ENCODE results near the gene OR8B12.

The OR8B12 gene

DNA sequence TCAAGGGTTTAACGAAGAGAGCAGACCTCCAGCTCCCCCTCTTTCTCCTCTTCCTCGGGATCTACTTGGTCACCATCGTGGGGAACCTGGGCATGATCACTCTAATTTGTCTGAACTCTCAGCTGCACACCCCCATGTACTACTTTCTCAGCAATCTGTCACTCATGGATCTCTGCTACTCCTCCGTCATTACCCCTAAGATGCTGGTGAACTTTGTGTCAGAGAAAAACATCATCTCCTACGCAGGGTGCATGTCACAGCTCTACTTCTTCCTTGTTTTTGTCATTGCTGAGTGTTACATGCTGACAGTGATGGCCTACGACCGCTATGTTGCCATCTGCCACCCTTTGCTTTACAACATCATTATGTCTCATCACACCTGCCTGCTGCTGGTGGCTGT is 26.7 kb upstream of the OR8B12 start:
- H3K9me3 ChIP-seq (ENCODE audit: control insufficient read depth, insufficient read depth, low read length) = no peaks in the 10 kb centered on the region
- 0 out of 2 replicates have a peak, but pooled peaks cover 5% of the 10 kb centered on the region for H3K4me1 ChIP-seq (ENCODE audit: control insufficient read depth, insufficient read depth, low read length)
- H3K9ac ChIP-seq (ENCODE audit: low read depth, low read length) = no peak overlapping the region
- H3K27ac ChIP-seq (ENCODE audit: low read depth, low read length) = no peak overlapping the region
- H3K36me3 ChIP-seq (ENCODE audit: control insufficient read depth, insufficient read depth, low read length) = no peaks in the 10 kb centered on the region
- no peaks in the 10 kb centered on the region for H3K27me3 ChIP-seq (ENCODE audit: control insufficient read depth, insufficient read depth, low read length)
- H3K4me3 ChIP-seq (ENCODE audit: low read depth, low read length) = no peak overlapping the region

DNA sequence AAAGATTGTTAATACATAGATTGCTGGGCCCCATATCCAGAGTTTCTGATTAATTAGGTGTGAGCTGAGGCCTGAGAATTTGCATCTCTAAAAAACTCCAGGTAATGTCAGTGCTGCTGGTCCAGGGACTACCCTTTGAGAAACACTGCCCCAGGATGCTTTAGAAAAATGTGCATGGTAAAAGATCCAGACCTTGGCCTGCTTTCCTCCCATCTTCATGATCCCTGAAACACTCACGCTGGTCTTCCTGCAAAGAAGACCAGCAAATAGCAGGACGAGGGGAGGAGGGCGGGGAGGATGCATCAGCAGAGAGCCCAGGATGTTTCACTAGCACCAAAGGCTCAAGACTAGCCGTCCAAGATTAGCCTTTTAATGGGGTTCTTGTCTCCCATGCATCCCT is 26.2 kb upstream of the OR8B12 start, which contains the start of gene OR8A1:
Gene OR8A1 (plus strand): TSS at position 301 of the 400 bp plus-strand sequence. CDS start 123 bp downstream, outside the sequence.
- Histone ChIP-seq H3K27ac (ENCODE audit: low read depth, low read length) (no peak within 1 kb of the TSS), H3K27me3 (ENCODE audit: control insufficient read depth, insufficient read depth, low read length) (no peaks in the 10 kb centered on the region), H3K36me3 (ENCODE audit: control insufficient read depth, insufficient read depth, low read length) (no peaks in the 10 kb centered on the region), H3K9ac (ENCODE audit: low read depth, low read length) (no peak within 1 kb of the TSS), H3K4me3 (ENCODE audit: low read depth, low read length) (no peak within 1 kb of the TSS), H3K4me1 (ENCODE audit: control insufficient read depth, insufficient read depth, low read length) (0 out of 2 replicates have a peak, but pooled peaks cover 5% of the 10 kb centered on the region), H3K9me3 (ENCODE audit: control insufficient read depth, insufficient read depth, low read length) (no peaks in the 10 kb centered on the region)

DNA sequence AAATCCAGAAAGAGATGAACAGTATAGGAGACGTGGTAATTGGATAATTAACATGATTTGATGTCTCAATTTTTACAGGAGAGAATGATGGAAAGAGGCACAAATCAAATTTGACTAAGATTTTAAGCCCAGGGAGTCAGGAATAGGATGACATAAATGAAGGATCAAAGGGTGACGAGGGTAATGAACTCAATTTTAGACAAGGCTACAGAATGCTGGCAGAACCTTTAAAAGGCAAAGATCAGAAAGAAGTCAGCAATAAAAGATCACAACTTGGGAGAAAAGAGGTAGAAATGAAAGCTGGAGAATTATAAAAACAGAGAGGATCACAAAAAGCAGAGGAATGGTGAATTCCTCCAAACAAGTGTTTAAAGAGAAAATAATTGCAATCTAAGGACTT is 13.4 kb upstream of the OR8B12 start:
- Histone ChIP-seq H3K27ac (ENCODE audit: low read depth, low read length) (no peak overlapping the region), H3K4me3 (ENCODE audit: low read depth, low read length) (no peak overlapping the region), H3K36me3 (ENCODE audit: control insufficient read depth, insufficient read depth, low read length) (no peaks in the 10 kb centered on the region), H3K9me3 (ENCODE audit: control insufficient read depth, insufficient read depth, low read length) (no peaks in the 10 kb centered on the region), H3K4me1 (ENCODE audit: control insufficient read depth, insufficient read depth, low read length) (no peaks in the 10 kb centered on the region), H3K27me3 (ENCODE audit: control insufficient read depth, insufficient read depth, low read length) (no peaks in the 10 kb centered on the region), H3K9ac (ENCODE audit: low read depth, low read length) (no peak overlapping the region)

DNA sequence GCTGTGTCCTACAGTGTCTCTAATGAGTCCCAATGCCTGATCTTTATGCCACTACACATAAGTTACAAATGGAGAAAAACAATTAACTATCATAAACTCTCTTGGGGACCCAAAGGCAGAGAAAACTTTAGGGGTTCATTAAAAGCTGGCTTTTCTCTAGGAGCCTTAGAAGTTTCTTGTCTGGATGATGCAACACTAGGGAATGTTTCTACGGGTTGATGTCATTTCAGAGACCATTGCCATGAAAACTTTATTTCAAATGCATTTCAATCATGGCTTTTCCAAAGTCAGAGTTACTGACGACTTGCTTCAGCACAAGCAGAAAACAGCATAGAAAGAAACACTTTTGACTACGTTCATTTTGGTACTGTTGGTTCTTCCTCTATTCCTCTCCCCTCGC is 8.5 kb upstream of the OR8B12 start:
- no peak overlapping the region for H3K27ac ChIP-seq (ENCODE audit: low read depth, low read length)
- no peaks in the 10 kb centered on the region for H3K36me3 ChIP-seq (ENCODE audit: control insufficient read depth, insufficient read depth, low read length)
- no peak overlapping the region for H3K9ac ChIP-seq (ENCODE audit: low read depth, low read length)
- no peaks in the 10 kb centered on the region for H3K4me1 ChIP-seq (ENCODE audit: control insufficient read depth, insufficient read depth, low read length)
- H3K4me3 ChIP-seq (ENCODE audit: low read depth, low read length) = no peak overlapping the region
- no peaks in the 10 kb centered on the region for H3K9me3 ChIP-seq (ENCODE audit: control insufficient read depth, insufficient read depth, low read length)
- H3K27me3 ChIP-seq (ENCODE audit: control insufficient read depth, insufficient read depth, low read length) = no peaks in the 10 kb centered on the region

GRCh38 chr11:124551189-124551588 is 7.7 kb upstream of the OR8B12 start:
- Histone ChIP-seq H3K36me3 (ENCODE audit: control insufficient read depth, insufficient read depth, low read length) (no peaks in the 10 kb centered on the region), H3K27me3 (ENCODE audit: control insufficient read depth, insufficient read depth, low read length) (no peaks in the 10 kb centered on the region), H3K4me1 (ENCODE audit: control insufficient read depth, insufficient read depth, low read length) (no peaks in the 10 kb centered on the region), H3K4me3 (ENCODE audit: low read depth, low read length) (no peak overlapping the region), H3K9ac (ENCODE audit: low read depth, low read length) (no peak overlapping the region), H3K27ac (ENCODE audit: low read depth, low read length) (no peak overlapping the region), H3K9me3 (ENCODE audit: control insufficient read depth, insufficient read depth, low read length) (no peaks in the 10 kb centered on the region)

- no peak overlapping the region for H3K9ac ChIP-seq (ENCODE audit: low read depth, low read length)
- no peaks in the 10 kb centered on the region for H3K27me3 ChIP-seq (ENCODE audit: control insufficient read depth, insufficient read depth, low read length)
- H3K27ac ChIP-seq (ENCODE audit: low read depth, low read length) = no peak overlapping the region
- 0 out of 2 replicates have a peak, but pooled peaks cover 8% of the 10 kb centered on the region for H3K4me1 ChIP-seq (ENCODE audit: control insufficient read depth, insufficient read depth, low read length)
- no peaks in the 10 kb centered on the region for H3K36me3 ChIP-seq (ENCODE audit: control insufficient read depth, insufficient read depth, low read length)
- H3K9me3 ChIP-seq (ENCODE audit: control insufficient read depth, insufficient read depth, low read length) = no peaks in the 10 kb centered on the region
- no peak overlapping the region for H3K4me3 ChIP-seq (ENCODE audit: low read depth, low read length)
These were observed 309 bp downstream of the OR8B12 start for GRCh38 chr11:124543145-124543544.

DNA sequence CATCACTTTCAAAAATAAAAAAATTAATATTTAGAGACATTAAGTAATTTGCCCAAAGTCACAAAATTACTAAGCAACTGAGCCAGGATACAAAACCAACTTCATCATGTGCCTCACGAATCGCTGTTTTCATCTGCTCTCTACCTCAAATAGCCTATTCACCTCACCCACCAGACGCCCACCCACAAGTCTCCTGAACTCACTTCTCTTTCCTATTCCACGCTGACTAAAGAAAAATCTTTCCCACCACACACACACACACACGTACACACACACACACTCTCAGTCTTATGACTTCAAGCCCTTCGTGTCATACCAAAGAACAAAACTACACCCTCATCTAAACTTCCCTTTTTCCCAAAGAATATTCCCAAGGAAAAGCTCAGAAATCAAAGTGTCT is 2.2 kb downstream of the OR8B12 start:
- Histone ChIP-seq H3K9ac (ENCODE audit: low read depth, low read length) (no peak overlapping the region), H3K36me3 (ENCODE audit: control insufficient read depth, insufficient read depth, low read length) (no peaks in the 10 kb centered on the region), H3K4me3 (ENCODE audit: low read depth, low read length) (no peak overlapping the region), H3K9me3 (ENCODE audit: control insufficient read depth, insufficient read depth, low read length) (no peaks in the 10 kb centered on the region), H3K27ac (ENCODE audit: low read depth, low read length) (no peak overlapping the region), H3K4me1 (ENCODE audit: control insufficient read depth, insufficient read depth, low read length) (peaks cover 10% of the 10 kb centered on the region; the same call in 1 of the 2 replicates), H3K27me3 (ENCODE audit: control insufficient read depth, insufficient read depth, low read length) (no peaks in the 10 kb centered on the region)

DNA sequence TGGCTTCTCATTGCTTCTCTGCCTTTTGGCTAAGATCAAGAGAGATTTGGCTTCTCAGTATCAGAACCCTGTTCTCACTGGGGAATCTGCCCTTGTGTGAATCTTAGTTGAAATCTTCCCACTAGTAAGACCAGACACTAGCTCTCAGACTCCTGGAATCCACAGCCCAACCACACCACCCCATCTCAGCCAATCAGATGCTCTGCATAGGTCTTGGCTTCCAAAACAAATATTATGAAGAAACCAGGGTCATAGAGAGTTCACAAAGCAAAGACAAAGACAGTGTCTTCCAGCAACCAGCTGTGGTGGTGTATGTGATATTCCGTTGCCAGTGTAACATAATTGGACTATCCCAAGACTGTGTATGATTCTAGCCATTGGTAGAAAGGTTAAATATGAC is 5.4 kb downstream of the OR8B12 start:
- Histone ChIP-seq H3K4me3 (ENCODE audit: low read depth, low read length) (no peak overlapping the region), H3K27ac (ENCODE audit: low read depth, low read length) (no peak overlapping the region), H3K9ac (ENCODE audit: low read depth, low read length) (no peak overlapping the region), H3K36me3 (ENCODE audit: control insufficient read depth, insufficient read depth, low read length) (no peaks in the 10 kb centered on the region), H3K27me3 (ENCODE audit: control insufficient read depth, insufficient read depth, low read length) (no peaks in the 10 kb centered on the region), H3K9me3 (ENCODE audit: control insufficient read depth, insufficient read depth, low read length) (no peaks in the 10 kb centered on the region), H3K4me1 (ENCODE audit: control insufficient read depth, insufficient read depth, low read length) (peaks cover 5% of the 10 kb centered on the region; the same call in 1 of the 2 replicates)

GRCh38 chr11:124536520-124536919 is 6.9 kb downstream of the OR8B12 start:
- Histone ChIP-seq H3K27me3 (ENCODE audit: control insufficient read depth, insufficient read depth, low read length) (no peaks in the 10 kb centered on the region), H3K27ac (ENCODE audit: low read depth, low read length) (no peak overlapping the region), H3K9ac (ENCODE audit: low read depth, low read length) (no peak overlapping the region)

DNA sequence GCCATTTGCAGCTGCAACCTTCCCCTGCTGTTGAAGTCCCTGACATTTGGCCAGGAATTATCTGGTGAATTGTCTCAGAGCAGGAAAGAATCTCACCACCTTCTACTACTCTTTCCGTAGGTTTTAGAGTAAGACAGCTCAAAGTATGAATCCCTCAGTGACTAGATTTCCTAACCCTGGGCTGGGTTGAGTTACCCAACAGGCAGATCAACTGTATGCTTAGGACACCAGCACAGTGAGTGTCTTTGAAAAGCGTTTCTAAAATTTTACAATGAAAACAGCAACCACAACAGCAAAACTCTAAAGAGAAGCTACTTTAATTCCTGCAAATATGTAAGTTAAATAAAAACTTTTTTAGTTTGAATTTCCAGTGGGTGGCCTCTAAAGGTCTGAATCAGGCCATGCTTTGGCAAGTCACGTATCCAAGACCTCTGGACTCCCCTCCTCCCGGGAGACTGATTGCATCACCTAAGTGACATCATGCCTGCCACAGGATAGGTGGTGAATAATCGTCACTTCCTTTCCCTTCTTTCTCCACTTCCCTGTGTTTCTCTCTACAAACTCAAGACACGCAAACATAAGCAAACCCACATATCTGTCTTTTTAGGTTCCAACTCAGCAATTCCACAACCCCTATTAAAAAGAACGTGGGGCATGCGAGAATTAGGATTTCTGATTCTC is 7.8 kb downstream of the OR8B12 start:
- Histone ChIP-seq H3K4me3 (ENCODE audit: low read depth, low read length) (no peak overlapping the region), H3K36me3 (ENCODE audit: control insufficient read depth, insufficient read depth, low read length) (no peaks in the 10 kb centered on the region), H3K9me3 (ENCODE audit: control insufficient read depth, insufficient read depth, low read length) (no peaks in the 10 kb centered on the region), H3K9ac (ENCODE audit: low read depth, low read length) (no peak overlapping the region), H3K27ac (ENCODE audit: low read depth, low read length) (no peak overlapping the region), H3K4me1 (ENCODE audit: control insufficient read depth, insufficient read depth, low read length) (peaks cover 5% of the 10 kb centered on the region; the same call in 1 of the 2 replicates), H3K27me3 (ENCODE audit: control insufficient read depth, insufficient read depth, low read length) (no peaks in the 10 kb centered on the region)

More at GRCh38 chr11:124536520-124536919, 6.9 kb downstream of the OR8B12 start:
- Histone ChIP-seq H3K4me1 (ENCODE audit: control insufficient read depth, insufficient read depth, low read length) (peaks cover 5% of the 10 kb centered on the region; the same call in 1 of the 2 replicates), H3K9me3 (ENCODE audit: control insufficient read depth, insufficient read depth, low read length) (no peaks in the 10 kb centered on the region), H3K36me3 (ENCODE audit: control insufficient read depth, insufficient read depth, low read length) (no peaks in the 10 kb centered on the region), H3K4me3 (ENCODE audit: low read depth, low read length) (no peak overlapping the region)

DNA sequence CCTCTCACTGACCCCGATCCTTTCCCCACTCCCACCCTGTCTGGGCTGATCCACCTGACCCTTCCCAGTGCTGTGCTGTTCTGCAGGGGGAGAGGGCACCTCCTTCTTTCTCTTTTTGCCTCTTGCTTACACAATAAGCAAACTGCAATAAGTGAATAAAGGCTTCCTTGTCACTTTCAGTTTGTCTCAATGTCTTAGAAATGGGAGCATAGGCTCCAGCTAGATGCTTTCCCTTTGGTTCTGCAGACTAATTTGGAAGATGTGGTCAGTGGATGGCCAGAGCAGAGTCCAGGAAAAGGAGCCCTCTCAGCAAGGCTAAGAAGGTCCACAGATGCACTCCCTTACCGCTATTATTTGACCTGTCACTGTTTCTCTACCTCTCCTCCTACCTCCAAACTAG is 9.4 kb downstream of the OR8B12 start:
- no peak overlapping the region for H3K27ac ChIP-seq (ENCODE audit: low read depth, low read length)
- H3K9me3 ChIP-seq (ENCODE audit: control insufficient read depth, insufficient read depth, low read length) = no peaks in the 10 kb centered on the region
- H3K9ac ChIP-seq (ENCODE audit: low read depth, low read length) = no peak overlapping the region
- H3K36me3 ChIP-seq (ENCODE audit: control insufficient read depth, insufficient read depth, low read length) = no peaks in the 10 kb centered on the region
- H3K4me1 ChIP-seq (ENCODE audit: control insufficient read depth, insufficient read depth, low read length) = peaks cover 5% of the 10 kb centered on the region; the same call in 1 of the 2 replicates
- no peaks in the 10 kb centered on the region for H3K27me3 ChIP-seq (ENCODE audit: control insufficient read depth, insufficient read depth, low read length)
- no peak overlapping the region for H3K4me3 ChIP-seq (ENCODE audit: low read depth, low read length)
